Esophagus muscularis mucosa (tissue), 4 donors: Measurements from ENCODE around the gene EEF2K.

Experiments
- EP300 ChIP-seq: sonication (generic); formaldehyde crosslinking; IDR thresholded peaks from one replicate; pipeline ENCODE4 v1.6.1; 2017; ENCODE audit warnings: antibody characterized with exemption
- POLR2A ChIP-seq: fragments of 450-650 bp; IDR thresholded peaks from one replicate; pipeline ENCODE4 v1.6.1; 2017; ENCODE audit warnings: antibody characterized with exemption, moderate library complexity, mild to moderate bottlenecking, low read depth
- POLR2AphosphoS5 ChIP-seq, 2 donors: sonication (generic); formaldehyde crosslinking; IDR thresholded peaks; one replicate each; pipeline ENCODE4 v1.6.1; 2017; ENCODE audit warnings: antibody characterized with exemption in 2 of 2
- TF ChIP-seq, protein P1 (sequence below), 3 experiments: fragments of 200-600 bp in 2 of 3; fragments of 450-650 bp in 1 of 3; sonication (generic) in 2 of 3; IDR thresholded peaks; one replicate each; pipeline ENCODE4 v1.5.1; 2017 to 2019; ENCODE audit warnings: antibody characterized with exemption in 3 of 3, mild to moderate bottlenecking in 2 of 3, moderate library complexity in 1 of 3

DNA sequence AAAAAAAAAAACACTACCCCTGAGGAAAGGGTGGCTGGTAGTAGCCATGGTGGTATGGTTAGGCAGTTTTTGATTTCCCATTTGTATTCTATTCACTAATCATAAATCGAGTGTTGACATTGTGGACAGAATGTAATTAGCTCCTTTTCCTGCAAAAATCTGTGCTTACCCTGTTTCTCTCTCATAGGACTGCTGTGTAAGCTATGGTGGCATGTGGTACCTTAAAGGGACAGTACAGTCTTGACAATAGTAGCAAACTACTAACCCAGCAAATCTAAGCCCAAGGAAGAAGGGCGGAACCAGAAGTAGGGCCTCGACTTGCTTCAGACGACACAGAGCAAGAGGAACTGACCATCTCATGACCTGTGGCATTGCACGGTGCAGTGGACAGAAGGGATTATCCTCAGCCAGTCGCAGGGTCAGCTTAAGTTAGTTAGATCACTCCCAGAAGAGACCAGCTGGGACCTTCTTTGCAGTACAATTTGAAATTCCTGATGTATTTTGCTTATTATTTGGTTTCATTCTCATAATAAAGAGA, 127.4 kb downstream of the EEF2K start:
- TF ChIP-seq, protein P1, sequence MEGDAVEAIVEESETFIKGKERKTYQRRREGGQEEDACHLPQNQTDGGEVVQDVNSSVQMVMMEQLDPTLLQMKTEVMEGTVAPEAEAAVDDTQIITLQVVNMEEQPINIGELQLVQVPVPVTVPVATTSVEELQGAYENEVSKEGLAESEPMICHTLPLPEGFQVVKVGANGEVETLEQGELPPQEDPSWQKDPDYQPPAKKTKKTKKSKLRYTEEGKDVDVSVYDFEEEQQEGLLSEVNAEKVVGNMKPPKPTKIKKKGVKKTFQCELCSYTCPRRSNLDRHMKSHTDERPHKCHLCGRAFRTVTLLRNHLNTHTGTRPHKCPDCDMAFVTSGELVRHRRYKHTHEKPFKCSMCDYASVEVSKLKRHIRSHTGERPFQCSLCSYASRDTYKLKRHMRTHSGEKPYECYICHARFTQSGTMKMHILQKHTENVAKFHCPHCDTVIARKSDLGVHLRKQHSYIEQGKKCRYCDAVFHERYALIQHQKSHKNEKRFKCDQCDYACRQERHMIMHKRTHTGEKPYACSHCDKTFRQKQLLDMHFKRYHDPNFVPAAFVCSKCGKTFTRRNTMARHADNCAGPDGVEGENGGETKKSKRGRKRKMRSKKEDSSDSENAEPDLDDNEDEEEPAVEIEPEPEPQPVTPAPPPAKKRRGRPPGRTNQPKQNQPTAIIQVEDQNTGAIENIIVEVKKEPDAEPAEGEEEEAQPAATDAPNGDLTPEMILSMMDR (IDR thresholded peaks at IDR 0.05): no peak
- TF ChIP-seq POLR2A (no peak), EP300 (no peak), POLR2AphosphoS5 (IDR thresholded peaks at IDR 0.05) (no peak)
